ENCODE data around the gene SPEF1.

SPEF1 gene

DNA sequence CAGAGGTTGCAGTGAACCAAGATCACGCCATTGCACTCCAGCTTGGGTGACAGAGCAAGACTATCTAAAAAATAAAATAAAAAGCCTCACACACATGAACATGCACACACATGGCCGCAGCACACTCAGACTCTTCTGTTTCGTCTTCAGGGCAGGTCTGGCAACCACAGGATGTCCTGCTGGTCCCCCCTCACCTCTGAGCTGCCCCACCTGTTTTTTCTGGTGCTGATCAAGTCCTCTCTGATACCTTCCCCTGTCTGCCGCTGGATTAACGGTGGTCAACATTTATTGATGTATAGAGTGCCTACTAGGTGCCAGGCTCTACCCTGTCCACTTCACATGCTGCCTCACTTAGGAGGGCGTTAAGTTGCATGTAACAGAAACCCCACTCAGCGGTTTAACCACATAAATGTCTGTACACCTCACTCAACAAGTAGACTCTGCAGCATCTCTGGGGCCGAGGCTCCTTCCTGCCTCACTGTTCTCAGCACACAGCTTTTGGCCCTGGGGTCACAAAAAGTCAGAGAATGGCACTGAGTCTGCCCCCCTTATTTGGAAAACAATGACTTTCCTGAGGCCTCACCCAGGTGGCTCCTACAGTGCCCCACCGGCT, 34.6 kb upstream of the SPEF1 start:
- TF ChIP-seq GATA1 (IDR thresholded peaks at IDR 0.05; ENCODE audit: low read depth, low read length) (no peak), POLR2A (IDR thresholded peaks at IDR 0.05; ENCODE audit: low read length) (no peak)
- no peak for DNase-seq

DNA sequence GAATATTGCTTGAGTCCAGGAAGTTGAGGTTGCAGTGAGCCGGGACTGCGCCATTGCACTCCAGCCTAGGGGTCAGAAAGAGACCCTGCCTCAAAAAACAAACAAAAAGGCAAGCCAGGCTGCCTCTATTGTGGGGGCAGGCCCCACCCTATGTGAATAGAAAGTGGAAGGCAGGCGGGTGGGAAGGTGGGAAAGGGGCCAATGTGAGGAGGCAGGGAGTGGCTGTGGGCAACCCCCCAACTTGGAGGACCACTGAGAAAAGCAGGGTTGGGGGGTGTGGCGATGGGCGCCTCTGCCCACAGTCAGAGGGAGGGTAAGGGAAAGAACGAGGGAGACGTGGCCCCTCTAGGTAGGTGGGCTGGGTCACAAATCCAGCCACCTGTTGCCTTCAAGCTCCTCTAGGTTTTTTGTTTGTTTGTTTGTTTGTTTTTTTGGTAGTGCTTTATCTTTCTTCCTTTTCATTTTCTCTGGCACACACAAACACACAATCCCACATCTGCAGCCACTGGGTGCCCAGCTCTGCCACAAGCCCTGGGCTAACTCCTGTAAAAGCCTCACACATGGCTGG, 33.8 kb upstream of the SPEF1 start:
- DNase-seq: no peak
- TF ChIP-seq GATA1 (IDR thresholded peaks at IDR 0.05; ENCODE audit: low read depth, low read length): no peak
- no peak for TF ChIP-seq POLR2A (IDR thresholded peaks at IDR 0.05; ENCODE audit: low read length)

DNA sequence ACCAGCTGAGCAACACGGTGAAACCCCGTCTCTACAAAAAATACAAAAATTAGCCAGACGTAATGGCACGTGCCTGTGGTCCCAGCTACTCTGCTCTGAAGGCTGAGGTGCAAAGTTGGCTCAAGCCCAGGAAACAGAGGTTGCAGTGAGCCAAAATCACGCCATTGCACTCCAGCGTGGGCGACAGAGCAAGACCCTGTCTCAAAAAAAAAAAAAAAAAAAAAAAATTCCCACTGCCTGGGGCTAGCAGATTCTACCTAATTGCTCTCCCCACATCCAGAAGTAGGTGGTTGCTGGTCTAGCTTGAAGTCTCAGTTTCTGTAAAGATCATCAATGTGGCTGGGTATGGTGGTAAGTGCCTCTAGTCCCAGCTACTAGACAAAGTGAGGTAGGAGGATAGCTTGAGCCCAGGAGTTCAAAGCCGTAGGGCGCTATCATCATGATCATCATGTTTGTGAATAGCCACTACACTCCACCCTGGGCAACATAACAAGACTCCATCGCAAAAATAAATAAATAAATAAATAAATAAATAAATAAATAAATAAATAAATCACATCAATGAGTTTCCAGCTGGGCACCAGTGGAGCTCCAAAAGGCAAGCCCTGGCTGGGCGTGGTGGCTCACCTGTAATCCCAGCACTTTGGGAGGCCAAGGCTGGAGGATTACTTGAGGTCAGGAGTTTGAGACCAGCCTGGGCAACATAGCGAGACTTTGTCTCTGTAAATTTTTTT, 32.8 kb upstream of the SPEF1 start:
- no peak for TF ChIP-seq POLR2A (IDR thresholded peaks at IDR 0.05; ENCODE audit: low read length)
- TF ChIP-seq GATA1 (IDR thresholded peaks at IDR 0.05; ENCODE audit: low read depth, low read length): no peak
- DNase-seq: no peak

DNA sequence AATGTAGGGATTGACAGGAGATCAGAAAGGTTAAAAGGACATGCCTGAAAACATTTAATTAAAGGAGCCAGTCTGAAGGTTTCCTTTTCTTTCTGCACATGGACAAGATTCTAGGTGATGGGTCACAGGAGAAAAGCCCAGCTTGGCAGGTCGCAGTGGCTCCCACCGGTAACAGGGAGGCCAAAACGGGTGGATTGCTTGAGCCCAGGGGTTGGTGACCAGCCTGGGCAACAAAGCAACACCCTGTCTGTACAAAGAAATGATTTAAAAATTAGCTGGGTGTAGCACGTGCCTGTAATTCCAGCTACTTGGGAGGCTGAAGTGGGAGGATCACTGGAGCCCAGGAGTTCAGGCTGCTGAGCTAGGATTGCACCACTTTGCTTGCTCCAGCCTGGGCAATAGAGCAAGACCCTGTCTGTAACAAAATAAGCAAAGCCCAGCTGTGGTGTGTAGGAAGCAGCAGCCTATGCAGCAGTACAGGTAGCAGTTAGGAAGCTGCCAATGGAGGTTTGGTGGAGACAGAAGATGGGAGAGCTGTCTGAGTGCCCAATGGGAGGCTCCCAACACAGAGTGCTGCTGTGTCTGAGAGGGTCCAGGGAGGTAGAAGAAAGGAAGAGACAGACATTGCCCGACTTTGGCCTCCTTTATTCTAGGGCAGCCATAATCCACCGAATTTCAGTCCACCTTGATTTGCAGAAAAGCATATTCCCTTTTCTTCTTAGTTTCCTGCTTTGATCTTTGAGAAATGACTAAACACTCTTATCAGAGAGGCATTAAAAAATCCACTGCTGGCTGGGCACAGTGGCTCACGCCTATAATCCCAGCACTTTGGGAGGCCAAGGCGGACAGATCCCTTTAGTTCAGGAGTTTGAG, 32.0 kb upstream of the SPEF1 start:
- TF ChIP-seq POLR2A (IDR thresholded peaks at IDR 0.05; ENCODE audit: low read length) (no peak), GATA1 (IDR thresholded peaks at IDR 0.05; ENCODE audit: low read depth, low read length) (no peak)
- DNase-seq: no peak

DNA sequence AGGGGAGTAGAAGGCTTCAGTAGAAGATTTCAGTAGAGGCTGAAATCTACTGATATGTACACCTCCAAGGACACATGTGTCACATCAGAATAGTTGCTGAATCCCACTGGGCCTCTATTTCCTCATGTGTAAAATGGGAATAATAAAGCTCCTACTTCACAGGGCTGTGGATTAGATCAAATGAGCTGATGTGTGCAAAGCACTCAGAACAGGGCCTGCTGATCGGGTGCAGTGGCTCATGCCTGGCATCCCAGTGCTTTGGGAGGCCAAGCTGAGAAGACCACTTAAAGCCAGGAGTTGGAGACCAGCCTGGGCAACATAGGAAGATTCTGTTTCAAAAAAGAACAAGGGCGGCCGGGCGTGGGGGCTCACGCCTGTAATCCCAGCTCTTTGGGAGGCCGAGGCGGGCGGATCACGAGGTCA, 31.0 kb upstream of the SPEF1 start:
- no peak for DNase-seq
- TF ChIP-seq GATA1 (IDR thresholded peaks at IDR 0.05; ENCODE audit: low read depth, low read length) (no peak), POLR2A (IDR thresholded peaks at IDR 0.05; ENCODE audit: low read length) (no peak)

DNA sequence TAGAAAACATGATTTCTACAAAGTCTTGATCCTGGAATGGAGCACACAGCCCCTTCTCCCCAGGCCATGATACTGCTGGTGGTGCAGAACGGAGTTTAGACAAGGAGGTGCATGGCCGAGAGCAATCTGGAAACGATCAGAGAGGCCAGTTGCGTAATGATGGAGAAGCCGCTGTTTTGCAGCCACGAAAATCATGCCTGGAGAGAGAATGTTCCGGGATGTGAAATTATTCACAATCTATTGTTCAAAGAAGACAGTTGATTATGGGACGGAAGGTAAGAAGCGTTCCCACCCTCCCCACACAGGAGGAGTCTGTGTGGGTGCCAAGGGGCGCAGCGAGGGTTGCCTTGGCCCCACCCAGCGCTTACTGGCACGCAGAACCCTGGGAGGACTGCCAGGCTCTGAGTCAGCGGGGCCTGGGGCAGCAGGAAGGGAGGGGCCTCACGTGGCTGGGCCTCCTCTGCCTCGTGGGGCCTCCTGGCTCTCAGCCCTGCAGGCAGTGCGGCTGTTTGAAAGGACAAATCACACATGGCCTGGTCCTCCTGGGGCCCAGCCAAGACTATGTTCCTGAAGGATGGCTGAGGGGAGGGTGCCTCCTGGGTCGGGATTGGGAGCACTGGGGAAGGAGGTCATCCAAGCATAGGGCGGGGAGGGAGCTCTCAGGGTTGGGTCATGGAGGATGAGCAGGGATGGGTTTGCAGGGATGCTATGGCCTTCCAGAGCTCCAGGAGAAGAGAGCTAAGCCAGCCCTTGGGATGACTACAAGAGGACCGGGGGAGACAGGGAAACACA, 30.4 kb upstream of the SPEF1 start:
- DNase-seq: peak; percentile 95 to 97

DNA sequence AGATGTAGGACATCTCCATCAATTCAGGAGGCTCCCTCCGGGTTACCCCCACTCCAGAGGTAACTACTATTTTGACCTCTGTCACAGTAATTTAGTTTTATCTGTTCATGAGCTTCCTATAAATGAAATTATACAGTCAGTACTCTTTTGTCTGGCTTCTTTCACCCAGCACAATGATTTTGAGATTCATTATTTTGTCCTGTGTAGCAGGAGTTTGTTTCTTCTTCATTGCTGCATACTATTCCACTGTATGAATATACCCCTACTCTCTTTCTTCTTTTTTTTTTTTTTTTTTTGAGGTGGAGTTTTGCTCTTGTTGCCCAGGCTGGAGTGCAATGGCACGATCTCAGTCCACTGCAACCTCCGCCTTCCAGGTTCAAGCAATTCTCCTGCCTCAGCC, 27.3 kb upstream of the SPEF1 start:
- DNase-seq: no peak
- no peak for TF ChIP-seq GATA1 (IDR thresholded peaks at IDR 0.05; ENCODE audit: low read depth, low read length)

More for the DNA sequence above, 30.4 kb upstream of the SPEF1 start:
- peak; percentile 39 for TF ChIP-seq POLR2A (IDR thresholded peaks at IDR 0.05; ENCODE audit: low read length)
- TF ChIP-seq GATA1 (IDR thresholded peaks at IDR 0.05; ENCODE audit: low read depth, low read length): no peak

DNA sequence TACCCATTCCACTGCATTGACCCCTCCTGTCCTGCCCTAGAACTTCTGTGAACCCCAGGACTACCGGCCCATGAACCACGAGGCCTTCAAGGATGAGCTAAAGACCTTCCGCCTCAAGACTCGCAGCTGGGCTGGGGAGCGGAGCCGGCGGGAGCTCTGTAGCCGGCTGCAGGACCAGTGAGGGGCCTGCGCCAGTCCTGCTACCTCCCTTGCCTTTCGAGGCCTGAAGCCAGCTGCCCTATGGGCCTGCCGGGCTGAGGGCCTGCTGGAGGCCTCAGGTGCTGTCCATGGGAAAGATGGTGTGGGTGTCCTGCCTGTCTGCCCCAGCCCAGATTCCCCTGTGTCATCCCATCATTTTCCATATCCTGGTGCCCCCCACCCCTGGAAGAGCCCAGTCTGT, 23.5 kb upstream of the SPEF1 start:
- no peak for TF ChIP-seq GATA1 (IDR thresholded peaks at IDR 0.05; ENCODE audit: low read depth, low read length)
- no peak for TF ChIP-seq POLR2A (IDR thresholded peaks at IDR 0.05; ENCODE audit: low read length)

DNA sequence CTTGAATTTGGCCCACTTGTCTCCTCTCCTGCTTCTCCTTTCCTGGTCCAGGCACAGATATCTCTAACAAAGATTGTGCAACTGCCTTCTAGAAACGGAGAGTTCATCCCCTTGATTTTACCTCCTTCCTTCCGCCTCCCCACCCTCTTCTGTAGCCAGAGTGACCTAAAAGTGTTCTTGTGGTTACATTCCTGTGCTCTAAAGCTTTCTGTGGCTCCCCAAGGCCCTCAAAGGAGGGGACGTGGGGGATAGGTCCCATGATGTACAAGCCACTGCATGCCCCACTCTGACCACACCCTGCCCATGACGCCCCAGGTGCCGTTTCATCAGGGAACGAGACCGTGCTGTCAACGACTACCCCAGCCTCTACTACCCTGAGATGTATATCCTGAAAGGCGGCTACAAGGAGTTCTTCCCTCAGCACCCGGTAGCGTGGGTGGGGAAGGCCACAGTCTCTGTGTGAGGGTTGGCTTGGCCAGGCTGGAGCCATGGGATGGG, 23.1 kb upstream of the SPEF1 start:
- TF ChIP-seq POLR2A (IDR thresholded peaks at IDR 0.05; ENCODE audit: low read length): no peak
- TF ChIP-seq GATA1 (IDR thresholded peaks at IDR 0.05; ENCODE audit: low read depth, low read length): no peak
- DNase-seq: no peak

More for the DNA sequence above, 23.5 kb upstream of the SPEF1 start:
- DNase-seq: no peak

DNA sequence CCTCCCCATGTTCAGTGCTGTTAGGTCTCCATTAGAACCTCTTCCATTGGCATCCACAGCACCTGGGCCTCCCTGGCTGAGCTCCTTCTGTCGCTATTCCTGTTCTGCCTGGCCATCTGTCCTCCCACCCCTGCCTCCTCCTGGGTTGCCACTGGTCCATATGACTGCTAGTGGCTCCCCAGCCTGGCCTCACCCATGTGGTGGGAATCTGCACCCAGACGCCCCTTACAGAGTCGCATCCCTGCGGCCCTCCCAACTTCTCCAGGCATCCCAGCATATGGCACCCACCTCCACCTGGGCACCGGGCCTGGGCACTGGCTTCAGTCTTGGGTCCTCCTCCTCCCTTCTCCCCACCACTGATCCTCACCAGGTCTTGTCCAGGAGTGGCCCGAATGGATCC, 22.6 kb upstream of the SPEF1 start:
- TF ChIP-seq GATA1 (IDR thresholded peaks at IDR 0.05; ENCODE audit: low read depth, low read length) (no peak), POLR2A (IDR thresholded peaks at IDR 0.05; ENCODE audit: low read length) (no peak)
- no peak for DNase-seq

DNA sequence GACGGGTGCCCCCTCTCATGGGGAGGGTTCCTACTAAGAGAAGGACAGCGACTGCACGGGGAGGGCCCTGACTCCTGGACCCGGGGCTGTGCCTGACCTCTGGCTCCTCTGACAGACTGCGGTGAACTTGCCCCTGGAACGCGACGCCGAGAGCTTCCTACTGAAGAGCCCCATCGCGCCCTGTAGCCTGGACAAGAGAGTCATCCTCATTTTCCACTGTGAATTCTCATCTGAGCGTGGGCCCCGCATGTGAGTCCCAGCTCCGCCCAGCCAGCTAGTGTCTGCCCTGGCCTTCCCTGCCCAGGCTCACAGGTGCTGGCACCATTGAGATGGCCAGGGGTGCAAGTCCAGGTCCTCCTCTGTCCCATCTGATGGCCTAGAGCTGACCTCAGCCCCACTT, 22.0 kb upstream of the SPEF1 start:
- TF ChIP-seq GATA1 (IDR thresholded peaks at IDR 0.05; ENCODE audit: low read depth, low read length): no peak
- TF ChIP-seq POLR2A (IDR thresholded peaks at IDR 0.05; ENCODE audit: low read length): no peak

DNA sequence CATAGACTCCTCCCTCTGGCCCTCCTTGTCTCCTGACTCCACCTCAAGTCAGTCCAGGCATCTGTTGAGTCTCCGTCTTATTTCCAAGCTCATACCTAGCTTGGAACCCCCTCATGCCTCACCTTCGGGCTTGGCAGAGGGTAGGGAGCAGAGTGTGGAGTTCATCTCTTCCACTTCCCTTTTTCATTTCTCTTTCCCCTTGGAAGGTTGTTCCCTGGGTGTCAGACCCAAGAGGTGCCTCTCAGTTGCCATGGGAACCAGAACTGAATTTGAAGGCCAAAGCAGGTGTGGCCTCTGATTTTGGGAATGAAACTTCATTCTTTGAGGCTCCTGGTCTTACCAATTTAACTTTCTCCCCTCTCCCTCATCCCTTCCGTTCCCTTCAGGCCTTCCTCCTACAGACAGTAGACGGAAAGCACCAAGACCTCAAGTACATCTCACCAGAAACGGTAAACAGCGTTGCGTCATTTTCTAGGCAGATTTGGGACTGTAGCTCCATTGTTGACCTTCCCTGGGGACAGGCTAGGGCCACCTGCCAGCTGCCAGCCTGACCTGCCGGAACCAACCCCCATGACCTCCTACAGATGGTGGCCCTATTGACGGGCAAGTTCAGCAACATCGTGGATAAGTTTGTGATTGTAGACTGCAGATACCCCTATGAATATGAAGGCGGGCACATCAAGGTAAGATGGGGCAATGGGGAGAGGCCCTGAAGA, 21.4 kb upstream of the SPEF1 start:
- DNase-seq: no peak
- no peak for TF ChIP-seq GATA1 (IDR thresholded peaks at IDR 0.05; ENCODE audit: low read depth, low read length)
- TF ChIP-seq POLR2A (IDR thresholded peaks at IDR 0.05; ENCODE audit: low read length): no peak

More for the DNA sequence above, 22.0 kb upstream of the SPEF1 start:
- no peak for DNase-seq
